Panc1 (cell line): ENCODE measurements around the gene ANKRD53.

ENCODE experiments used
- CTCF ChIP-seq: fragments of 450-650 bp; IDR thresholded peaks from 2 replicates; pipeline ENCODE4 v1.5.1; 2017; ENCODE audit warnings: mild to moderate bottlenecking
- POLR2AphosphoS5 ChIP-seq: IDR thresholded peaks from 2 replicates; pipeline ENCODE4 v1.6.1; 2012; ENCODE audit warnings: mild to moderate bottlenecking, low read depth, low read length, moderate library complexity
- REST ChIP-seq, 2 experiments: IDR thresholded peaks; 2 replicates each; pipeline ENCODE4 v1.6.1; 2011 to 2012; ENCODE audit warnings: low read depth in 2 of 2, control low read depth in 1 of 2, low read length in 1 of 2, mild to moderate bottlenecking in 1 of 2, moderate library complexity in 1 of 2; ENCODE audit not compliant: insufficient read depth in 1 of 2

GRCh38 chr2:70987386-70987785, 9.0 kb downstream of the ANKRD53 start:
- no peak for TF ChIP-seq POLR2AphosphoS5
- TF ChIP-seq CTCF, result no peak
- no peak for TF ChIP-seq REST (IDR thresholded peaks at IDR 0.05; ENCODE audit: insufficient read depth in 1 of 2, low read depth in 2 of 2, low read length in 1 of 2)
